Measurements from ENCODE around the gene ANKRD23. TPM values are rescaled to one million over a fixed set of nuclear protein-coding genes. Genes with fewer than 3 reads are reported as not detected.

ANKRD23 gene
- total and polyA plus RNA-seq, 2 of the 8 experiments (the other 6 are each of a cell fraction or from before 2014, with no cell fraction given) = 3.4 to 3.5 TPM

- TF ChIP-seq GTF2F1 (IDR thresholded peaks at IDR 0.05; ENCODE audit: borderline replicate concordance, low read depth, low read length) = no peak
- no peak for TF ChIP-seq CHD7 (IDR thresholded peaks at IDR 0.05; ENCODE audit: insufficient replicate concordance, low read length)
- TF ChIP-seq USF2 (IDR thresholded peaks at IDR 0.05; ENCODE audit: low read length) = no peak
- no peak for TF ChIP-seq SIN3A (conservative IDR thresholded peaks at IDR 0.05 in 1 of 2, IDR thresholded peaks at IDR 0.05 in 1 of 2; ENCODE audit: low read depth in 1 of 2, low read length in 2 of 2)
These were observed 33.8 kb upstream of the ANKRD23 start (continued) for GRCh38 chr2:96877631-96878092.

All from H1 (cell line).